ENCODE measurements around the gene ZNF335. TPM values are rescaled to one million over a fixed set of nuclear protein-coding genes. Genes with fewer than 3 reads are reported as not detected.

ZNF335 gene
- total RNA-seq, 2 donors from 2014 or later = 21.4 to 43.4 TPM

DNA sequence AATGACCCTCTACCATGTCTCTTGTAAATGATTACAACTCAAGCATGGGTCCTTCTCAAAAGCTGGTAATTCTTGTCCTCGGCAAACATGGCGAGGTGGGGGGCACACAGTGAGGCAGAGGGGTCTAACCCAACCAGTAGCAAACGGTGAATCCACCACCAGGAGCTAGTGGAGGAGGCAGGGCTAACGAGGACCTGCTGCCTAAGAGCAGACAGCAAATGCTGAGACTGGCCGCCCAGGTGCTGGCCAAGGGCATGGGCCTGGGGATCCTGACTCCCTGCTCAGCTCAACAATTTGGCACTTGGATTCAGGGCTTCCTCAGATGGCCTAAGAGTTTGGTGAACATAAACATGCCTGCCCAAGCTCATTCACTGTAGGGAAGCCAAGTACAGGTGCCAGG, 19.1 kb downstream of the ZNF335 start:
- intact Hi-C loops (cut with DNase I) = no loop called here
- 93% methylated on average over 5 of the region's 5 CpGs for WGBS

DNA sequence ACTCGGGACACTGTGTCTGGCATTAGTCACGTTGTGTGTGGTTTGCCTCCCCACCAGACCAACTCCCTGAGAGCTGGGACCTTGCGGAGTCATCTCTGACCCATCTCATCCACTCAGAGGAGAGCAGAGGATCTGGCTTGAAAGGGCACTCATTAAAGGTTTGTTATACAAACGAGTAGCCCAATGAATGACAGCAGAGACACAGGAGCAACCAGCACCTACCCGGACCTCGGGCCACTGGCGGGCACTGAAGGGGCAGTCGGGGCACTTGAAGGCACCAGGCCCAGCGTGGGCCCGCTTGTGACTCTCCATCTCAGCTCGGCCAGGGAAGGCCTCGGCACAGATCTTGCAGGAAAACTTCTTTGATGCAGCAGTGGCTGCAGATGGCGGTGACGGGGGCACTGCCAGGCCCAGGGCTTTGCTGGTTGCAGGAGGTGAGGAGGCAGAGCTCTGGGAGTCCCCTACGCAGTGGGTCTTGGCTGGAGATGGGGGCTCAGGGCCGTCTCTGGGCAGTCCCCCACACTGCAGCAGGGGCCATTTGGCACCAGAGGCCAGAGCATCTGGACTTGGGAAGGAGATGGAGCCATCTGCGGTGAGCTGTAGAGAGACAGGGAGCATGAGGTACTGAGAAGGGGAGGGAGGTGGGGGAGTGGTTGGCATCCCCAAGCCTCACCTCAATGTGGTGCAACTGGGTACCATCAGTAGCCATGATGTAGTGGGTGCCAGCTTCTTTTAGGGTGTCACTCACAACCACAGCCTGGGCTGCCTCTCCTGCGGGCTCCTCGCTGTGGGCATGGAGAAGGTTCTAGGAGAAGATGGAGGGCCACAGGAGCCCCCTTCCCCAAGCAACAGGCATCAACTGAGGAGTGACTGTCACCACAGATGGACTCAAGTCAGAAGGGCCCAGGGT, 19.8 kb downstream of the ZNF335 start:
- intact Hi-C loops (cut with DNase I) = no loop called here
- TF ChIP-seq POLR2A (IDR thresholded peaks at IDR 0.05) (no peak), POLR2AphosphoS5 (IDR thresholded peaks at IDR 0.05) (no peak)
- DNase-seq (ENCODE audit: low spot score) = no peak

More for the DNA sequence above, 19.1 kb downstream of the ZNF335 start:
- Histone ChIP-seq H3K4me1 (replicated peaks) (no peaks in the 10 kb centered on the region), H3K9me3 (no peaks in the 10 kb centered on the region), H3K27me3 (replicated peaks; ENCODE audit: insufficient read depth) (no peaks in the 10 kb centered on the region), H3K27ac (no peak overlapping the region), H3K4me3 (no peak overlapping the region), H3K36me3 (peaks cover 2 to 24% of the 10 kb centered on the region in 2 donors)
- TF ChIP-seq POLR2AphosphoS5 (IDR thresholded peaks at IDR 0.05) (no peak), POLR2A (IDR thresholded peaks at IDR 0.05) (no peak)
- TF ChIP-seq, protein P1, sequence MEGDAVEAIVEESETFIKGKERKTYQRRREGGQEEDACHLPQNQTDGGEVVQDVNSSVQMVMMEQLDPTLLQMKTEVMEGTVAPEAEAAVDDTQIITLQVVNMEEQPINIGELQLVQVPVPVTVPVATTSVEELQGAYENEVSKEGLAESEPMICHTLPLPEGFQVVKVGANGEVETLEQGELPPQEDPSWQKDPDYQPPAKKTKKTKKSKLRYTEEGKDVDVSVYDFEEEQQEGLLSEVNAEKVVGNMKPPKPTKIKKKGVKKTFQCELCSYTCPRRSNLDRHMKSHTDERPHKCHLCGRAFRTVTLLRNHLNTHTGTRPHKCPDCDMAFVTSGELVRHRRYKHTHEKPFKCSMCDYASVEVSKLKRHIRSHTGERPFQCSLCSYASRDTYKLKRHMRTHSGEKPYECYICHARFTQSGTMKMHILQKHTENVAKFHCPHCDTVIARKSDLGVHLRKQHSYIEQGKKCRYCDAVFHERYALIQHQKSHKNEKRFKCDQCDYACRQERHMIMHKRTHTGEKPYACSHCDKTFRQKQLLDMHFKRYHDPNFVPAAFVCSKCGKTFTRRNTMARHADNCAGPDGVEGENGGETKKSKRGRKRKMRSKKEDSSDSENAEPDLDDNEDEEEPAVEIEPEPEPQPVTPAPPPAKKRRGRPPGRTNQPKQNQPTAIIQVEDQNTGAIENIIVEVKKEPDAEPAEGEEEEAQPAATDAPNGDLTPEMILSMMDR (IDR thresholded peaks at IDR 0.05) = no peak
- no peak for DNase-seq (ENCODE audit: low spot score)

DNA sequence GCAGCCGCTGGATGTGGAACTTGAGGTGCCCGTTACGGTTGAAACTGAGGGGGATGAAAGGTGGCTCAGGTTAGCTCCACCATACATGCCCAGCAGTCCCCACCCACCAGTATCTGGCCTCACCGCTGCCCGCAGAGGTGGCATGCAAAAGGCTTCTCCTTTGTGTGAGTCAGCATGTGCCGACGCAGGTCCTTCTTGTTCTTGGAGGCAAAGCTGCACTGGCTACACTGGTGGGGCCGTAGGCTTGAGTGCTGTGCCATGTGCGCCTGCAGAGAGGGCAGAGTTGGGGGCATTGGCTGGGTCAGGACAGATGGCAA, 21.7 kb downstream of the ZNF335 start:
- intact Hi-C loops (cut with DNase I) = no loop called here
- no peak for DNase-seq (ENCODE audit: low spot score)
- TF ChIP-seq, protein P1 (IDR thresholded peaks at IDR 0.05) = no peak
- TF ChIP-seq POLR2A (IDR thresholded peaks at IDR 0.05) (no peak), POLR2AphosphoS5 (IDR thresholded peaks at IDR 0.05) (no peak)

More for the DNA sequence above, 19.8 kb downstream of the ZNF335 start:
- Histone ChIP-seq H3K4me1 (replicated peaks) (no peaks in the 10 kb centered on the region), H3K27ac (no peak overlapping the region), H3K36me3 (peaks cover 2 to 17% of the 10 kb centered on the region in 2 donors), H3K27me3 (replicated peaks; ENCODE audit: insufficient read depth) (no peaks in the 10 kb centered on the region), H3K4me3 (no peak overlapping the region), H3K9me3 (no peaks in the 10 kb centered on the region)
- WGBS = 93% methylated on average over 19 of the region's 19 CpGs

DNA sequence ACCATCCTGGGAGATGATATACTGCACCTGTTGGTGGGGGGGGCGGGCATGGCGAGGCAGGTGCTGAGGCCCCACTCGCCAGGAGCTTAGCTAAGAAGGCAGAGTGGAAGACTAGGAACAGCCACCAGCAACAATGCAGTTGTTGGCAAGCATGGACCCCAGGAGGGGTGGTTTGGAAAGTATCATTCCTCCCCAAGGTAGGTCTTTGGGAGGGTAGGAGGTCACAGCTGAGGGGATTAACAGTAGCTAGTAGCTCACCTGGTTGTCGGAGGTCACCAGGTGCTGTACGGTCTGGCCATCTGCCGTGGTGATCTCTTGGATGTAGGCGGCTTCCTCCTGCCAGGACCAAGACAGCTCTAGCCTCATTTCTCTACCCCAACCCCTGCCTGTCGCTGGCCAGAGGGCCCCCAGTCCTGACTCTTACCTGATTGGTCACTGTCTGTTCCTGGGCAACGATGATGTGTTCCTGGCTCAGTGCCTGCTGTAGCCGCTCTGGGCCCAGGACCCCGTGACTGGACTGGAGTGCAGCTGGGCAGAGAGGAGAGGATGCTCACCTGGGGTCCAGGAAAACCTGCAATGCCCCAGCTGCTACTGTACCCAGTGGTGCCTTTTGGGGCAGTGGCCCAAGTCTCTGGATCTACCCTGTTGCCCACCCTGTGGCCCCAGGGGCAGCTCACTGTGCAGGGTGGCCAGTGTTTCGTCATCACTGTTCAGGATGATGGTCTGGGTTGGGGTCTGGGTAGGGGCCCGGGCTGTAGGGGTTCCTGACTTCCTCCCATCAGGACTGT, 22.3 kb downstream of the ZNF335 start:
- TF ChIP-seq POLR2AphosphoS5 (IDR thresholded peaks at IDR 0.05) = no peak
- TF ChIP-seq, protein P1 (IDR thresholded peaks at IDR 0.05) = no peak
- TF ChIP-seq POLR2A (IDR thresholded peaks at IDR 0.05) = no peak
- Histone ChIP-seq H3K4me1 (replicated peaks) (no peaks in the 10 kb centered on the region), H3K9me3 (no peaks in the 10 kb centered on the region), H3K27me3 (replicated peaks; ENCODE audit: insufficient read depth) (no peaks in the 10 kb centered on the region), H3K27ac (no peak overlapping the region), H3K36me3 (peaks cover 2 to 25% of the 10 kb centered on the region in 2 donors), H3K4me3 (no peak overlapping the region)
- WGBS = 73% methylated on average over 13 of the region's 13 CpGs
- intact Hi-C loops (cut with DNase I) = no loop called here
- DNase-seq (ENCODE audit: low spot score) = no peak

More for the DNA sequence above, 21.7 kb downstream of the ZNF335 start:
- H3K9me3 ChIP-seq = no peaks in the 10 kb centered on the region
- no peak overlapping the region for H3K27ac ChIP-seq
- peaks cover 2 to 25% of the 10 kb centered on the region in 2 donors for H3K36me3 ChIP-seq
- 81% methylated on average over 9 of the region's 9 CpGs for WGBS
- no peaks in the 10 kb centered on the region for H3K27me3 ChIP-seq (replicated peaks; ENCODE audit: insufficient read depth)
- no peak overlapping the region for H3K4me3 ChIP-seq
- no peaks in the 10 kb centered on the region for H3K4me1 ChIP-seq (replicated peaks)

DNA sequence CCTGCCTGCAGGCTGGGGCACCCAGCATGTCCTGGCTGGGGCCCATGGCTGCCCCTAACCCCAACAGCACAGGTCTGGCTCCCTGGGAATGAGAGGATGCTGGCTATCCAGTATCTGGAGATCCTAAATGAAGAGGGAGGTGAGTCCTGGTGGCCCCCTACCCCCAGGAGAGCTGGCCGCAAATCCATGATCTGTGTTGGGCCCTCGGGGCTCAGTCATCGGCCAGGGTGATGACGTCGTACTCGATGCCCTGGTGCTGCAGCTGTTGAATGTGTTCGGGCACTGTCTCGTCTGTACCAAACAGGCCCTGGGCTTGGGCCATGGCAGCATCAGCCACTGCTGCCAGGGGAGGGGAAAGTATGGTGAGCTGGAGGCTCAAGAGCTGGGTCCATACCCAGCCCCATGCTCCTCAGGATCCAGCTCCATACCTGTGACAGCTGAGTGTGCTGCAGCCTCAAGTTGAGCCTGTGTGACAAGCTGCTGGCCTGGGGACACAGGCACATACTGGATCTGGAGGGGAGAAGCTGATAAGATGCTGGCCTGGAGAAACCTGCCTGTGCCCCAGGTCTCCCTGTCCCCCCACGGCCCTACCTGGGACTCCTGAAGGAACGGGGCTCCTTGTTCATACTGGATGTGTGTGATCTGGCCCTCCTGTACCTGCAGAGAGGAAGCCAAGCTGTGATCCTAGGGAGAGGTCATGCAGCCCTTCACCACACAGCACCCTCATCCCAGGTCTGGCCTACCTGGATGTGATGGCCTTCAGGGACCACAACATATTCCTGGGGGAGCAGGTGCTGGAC, 23.1 kb downstream of the ZNF335 start:
- no peaks in the 10 kb centered on the region for H3K4me1 ChIP-seq (replicated peaks)
- H3K9me3 ChIP-seq = no peaks in the 10 kb centered on the region
- no peaks in the 10 kb centered on the region for H3K27me3 ChIP-seq (replicated peaks; ENCODE audit: insufficient read depth)
- no peak for DNase-seq (ENCODE audit: low spot score)
- TF ChIP-seq POLR2AphosphoS5 (IDR thresholded peaks at IDR 0.05) (no peak), POLR2A (IDR thresholded peaks at IDR 0.05) (no peak)
- TF ChIP-seq, protein P1 (IDR thresholded peaks at IDR 0.05) = no peak
- peaks cover 2 to 25% of the 10 kb centered on the region in 2 donors for H3K36me3 ChIP-seq
- no peak overlapping the region for H3K27ac ChIP-seq
- H3K4me3 ChIP-seq = no peak overlapping the region
- 69% methylated on average over 5 of the region's 10 CpGs for WGBS
- intact Hi-C loops (cut with DNase I) = no loop called here
